KOPT-K1 (cell line): ENCODE data around the gene VEGFA.

Experiments
- H3K27ac ChIP-seq: fragments of 200-600 bp; sonication (generic); 2 replicates; pipeline ENCODE4 v1.5.1; 2016; ENCODE audit warnings: antibody characterized with exemption, mild to moderate bottlenecking, low read depth, low read length; ENCODE audit not compliant: poor library complexity, severe bottlenecking
- H3K36me3 ChIP-seq: fragments of 200-600 bp; sonication (generic); 2 replicates; pipeline ENCODE4 v1.5.1; 2017; ENCODE audit warnings: antibody characterized with exemption, mild to moderate bottlenecking, low read length, moderate library complexity; ENCODE audit not compliant: insufficient read depth
- H3K9me3 ChIP-seq: fragments of 200-600 bp; sonication (generic); 2 replicates; pipeline ENCODE4 v1.5.1; 2017; ENCODE audit warnings: antibody characterized with exemption, low read length, mild to moderate bottlenecking; ENCODE audit not compliant: insufficient read depth, poor library complexity, severe bottlenecking

VEGFA gene

DNA sequence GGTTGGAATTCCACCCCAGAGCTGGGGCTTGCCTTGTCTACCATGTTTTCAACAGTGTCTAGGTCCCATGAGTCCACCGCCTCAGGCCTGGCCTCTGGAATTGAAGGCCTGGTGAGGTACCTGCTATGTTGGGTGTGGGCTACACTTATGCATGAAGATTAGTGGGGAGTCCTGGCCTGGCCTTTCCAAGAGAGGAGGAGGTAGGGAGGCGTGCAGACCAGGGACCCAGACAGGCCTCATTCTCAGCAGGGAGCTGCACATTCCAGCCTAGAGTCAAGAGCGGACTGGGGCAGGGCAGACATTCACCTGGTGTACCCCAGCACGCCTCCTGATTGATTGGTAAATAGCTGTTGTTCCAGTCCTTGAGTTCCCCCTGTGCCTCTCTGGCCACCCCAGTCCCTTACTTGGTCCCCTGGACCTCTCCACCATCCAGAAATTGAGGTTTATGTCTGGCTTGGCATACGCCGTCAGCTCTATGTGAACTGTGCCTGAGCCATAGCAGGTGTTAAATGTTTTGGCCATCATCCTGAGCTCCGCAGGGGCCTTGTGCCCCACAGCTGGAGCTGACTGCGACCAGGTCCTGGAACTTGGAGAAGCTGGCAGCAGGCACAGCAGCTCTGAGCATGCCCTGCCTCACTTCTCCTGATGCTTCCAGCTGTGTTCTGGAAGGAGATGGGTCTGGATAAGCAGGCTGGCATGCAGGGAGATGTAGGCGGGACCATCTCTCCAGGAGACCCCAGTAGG, 8.2 kb upstream of the VEGFA start:
- no peaks in the 10 kb centered on the region for H3K36me3 ChIP-seq
- H3K9me3 ChIP-seq, result no peaks in the 10 kb centered on the region
- H3K27ac ChIP-seq, result no peak overlapping the region

- no peaks in the 10 kb centered on the region for H3K9me3 ChIP-seq
- no peak overlapping the region for H3K27ac ChIP-seq
- H3K36me3 ChIP-seq, result no peaks in the 10 kb centered on the region
Measured at GRCh38 chr6:43762410-43762768, 7.6 kb upstream of the VEGFA start.

DNA sequence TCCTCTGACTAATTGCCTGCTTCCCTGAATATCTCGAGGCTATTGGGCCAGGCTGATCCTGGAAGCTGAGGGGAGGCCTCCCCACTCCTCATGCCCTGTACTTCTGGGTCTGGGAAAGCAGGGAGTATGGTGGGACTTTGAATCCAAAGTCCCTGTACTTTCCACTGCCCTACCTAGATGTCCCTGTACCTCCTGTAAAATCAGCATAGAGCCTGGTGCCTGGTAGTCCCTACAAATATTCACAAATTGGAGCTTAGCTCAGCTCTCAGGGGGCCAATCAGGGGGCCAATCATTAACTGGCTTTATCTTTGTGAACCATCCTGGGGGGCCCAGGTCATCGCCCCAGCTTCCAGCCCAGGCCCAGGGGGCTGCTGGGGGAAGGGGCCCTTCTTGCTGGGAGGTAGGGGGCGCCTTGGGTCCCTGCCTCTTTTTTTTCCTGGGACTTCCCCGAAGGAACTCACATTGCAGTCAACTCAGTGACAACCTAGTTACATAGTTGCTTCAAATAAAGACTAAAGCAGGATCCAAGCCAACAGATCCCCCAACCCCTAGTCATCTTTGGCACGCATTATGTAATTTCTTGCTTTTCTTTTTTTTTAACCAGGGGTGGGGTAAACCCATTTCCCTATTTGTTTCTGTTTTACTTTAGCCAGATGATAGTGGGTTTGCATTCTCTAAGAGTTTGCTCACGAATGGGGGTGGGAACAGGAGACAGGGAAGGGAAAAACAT, 6.9 kb upstream of the VEGFA start:
- Histone ChIP-seq H3K36me3 (no peaks in the 10 kb centered on the region), H3K9me3 (no peaks in the 10 kb centered on the region), H3K27ac (no peak overlapping the region)

- Histone ChIP-seq H3K9me3 (no peaks in the 10 kb centered on the region), H3K27ac (no peak overlapping the region), H3K36me3 (no peaks in the 10 kb centered on the region)
Measured at GRCh38 chr6:43763812-43764522, 6.0 kb upstream of the VEGFA start.

DNA sequence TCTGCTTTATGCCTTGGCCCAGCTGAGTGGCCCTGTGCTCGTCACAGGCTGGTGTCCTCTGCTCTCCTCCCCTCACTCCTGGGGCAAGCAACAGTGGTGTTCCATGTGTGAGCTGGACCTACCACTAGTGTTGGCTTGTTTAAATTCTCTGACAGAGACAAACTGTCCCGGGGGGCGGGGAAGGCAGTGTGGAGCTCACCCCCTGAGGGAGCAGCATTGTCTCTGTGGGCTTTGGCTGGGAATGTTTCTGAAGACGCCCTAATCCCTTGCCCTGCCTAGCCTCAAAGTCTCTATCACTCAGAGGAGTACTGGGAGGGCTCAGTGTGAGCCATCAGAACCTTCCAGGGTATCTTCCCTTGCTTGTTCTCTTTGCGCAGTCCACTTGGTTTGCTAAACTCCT, 5.2 kb upstream of the VEGFA start:
- Histone ChIP-seq H3K9me3 (no peaks in the 10 kb centered on the region), H3K36me3 (no peaks in the 10 kb centered on the region), H3K27ac (no peak overlapping the region)

- H3K27ac ChIP-seq, result no peak overlapping the region
- no peaks in the 10 kb centered on the region for H3K9me3 ChIP-seq
- no peaks in the 10 kb centered on the region for H3K36me3 ChIP-seq
Measured at GRCh38 chr6:43765776-43766499, 4.1 kb upstream of the VEGFA start.

DNA sequence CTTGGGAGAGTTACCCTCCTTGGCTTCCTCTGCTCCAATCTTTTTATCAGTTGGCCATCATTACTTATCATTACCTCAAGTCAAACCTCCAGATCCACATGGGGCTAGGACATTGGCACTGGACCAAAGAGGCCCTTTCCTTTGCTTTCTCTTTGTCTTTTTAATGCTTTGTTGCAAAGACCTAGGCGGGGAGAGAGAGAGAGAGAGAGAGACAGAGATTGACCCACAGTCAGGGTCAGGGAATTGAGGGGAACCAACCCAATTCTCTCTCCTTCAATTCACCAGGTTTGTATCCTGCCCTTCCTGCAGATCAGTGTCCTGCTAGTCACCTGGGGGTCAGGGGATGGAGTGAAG, 3.5 kb upstream of the VEGFA start:
- H3K27ac ChIP-seq, result no peak overlapping the region
- H3K9me3 ChIP-seq, result no peaks in the 10 kb centered on the region
- H3K36me3 ChIP-seq, result no peaks in the 10 kb centered on the region

DNA sequence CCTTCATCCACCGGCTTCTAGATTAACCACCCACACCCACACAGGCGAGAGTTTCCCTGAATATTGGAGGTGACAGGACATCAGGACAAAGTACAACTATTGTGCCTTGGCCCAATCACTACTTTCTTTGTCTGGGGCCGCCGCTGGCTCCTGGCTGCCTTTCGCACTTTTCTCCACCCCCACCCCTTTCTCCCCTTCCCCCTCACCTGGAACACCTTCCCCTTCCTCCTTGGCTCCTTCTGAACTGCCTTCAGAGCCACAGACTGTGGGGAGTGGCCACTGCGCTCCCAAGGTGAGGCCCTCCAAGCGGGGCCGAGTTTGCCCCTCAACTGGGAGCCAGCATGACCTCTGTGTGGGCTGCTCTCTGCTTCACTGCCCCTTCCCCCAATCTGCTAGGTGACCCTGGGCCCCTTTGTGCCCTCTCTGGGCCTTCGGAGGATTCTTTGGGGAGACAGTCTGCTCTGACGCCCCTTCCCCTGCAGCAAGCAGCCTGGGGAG, 3.0 kb upstream of the VEGFA start:
- Histone ChIP-seq H3K9me3 (no peaks in the 10 kb centered on the region), H3K36me3 (no peaks in the 10 kb centered on the region), H3K27ac (no peak overlapping the region)

- Histone ChIP-seq H3K27ac (no peak overlapping the region), H3K36me3 (no peaks in the 10 kb centered on the region), H3K9me3 (no peaks in the 10 kb centered on the region)
Measured at GRCh38 chr6:43767553-43768505, 2.2 kb upstream of the VEGFA start.

DNA sequence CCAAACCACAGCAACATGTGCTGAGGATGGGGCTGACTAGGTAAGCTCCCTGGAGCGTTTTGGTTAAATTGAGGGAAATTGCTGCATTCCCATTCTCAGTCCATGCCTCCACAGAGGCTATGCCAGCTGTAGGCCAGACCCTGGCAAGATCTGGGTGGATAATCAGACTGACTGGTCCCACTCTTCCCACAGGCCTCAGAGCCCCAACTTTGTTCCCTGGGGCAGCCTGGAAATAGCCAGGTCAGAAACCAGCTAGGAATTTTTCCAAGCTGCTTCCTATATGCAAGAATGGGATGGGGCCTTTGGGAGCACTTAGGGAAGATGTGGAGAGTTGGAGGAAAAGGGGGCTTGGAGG, 1.5 kb upstream of the VEGFA start:
- Histone ChIP-seq H3K9me3 (no peaks in the 10 kb centered on the region), H3K27ac (no peak overlapping the region), H3K36me3 (no peaks in the 10 kb centered on the region)

DNA sequence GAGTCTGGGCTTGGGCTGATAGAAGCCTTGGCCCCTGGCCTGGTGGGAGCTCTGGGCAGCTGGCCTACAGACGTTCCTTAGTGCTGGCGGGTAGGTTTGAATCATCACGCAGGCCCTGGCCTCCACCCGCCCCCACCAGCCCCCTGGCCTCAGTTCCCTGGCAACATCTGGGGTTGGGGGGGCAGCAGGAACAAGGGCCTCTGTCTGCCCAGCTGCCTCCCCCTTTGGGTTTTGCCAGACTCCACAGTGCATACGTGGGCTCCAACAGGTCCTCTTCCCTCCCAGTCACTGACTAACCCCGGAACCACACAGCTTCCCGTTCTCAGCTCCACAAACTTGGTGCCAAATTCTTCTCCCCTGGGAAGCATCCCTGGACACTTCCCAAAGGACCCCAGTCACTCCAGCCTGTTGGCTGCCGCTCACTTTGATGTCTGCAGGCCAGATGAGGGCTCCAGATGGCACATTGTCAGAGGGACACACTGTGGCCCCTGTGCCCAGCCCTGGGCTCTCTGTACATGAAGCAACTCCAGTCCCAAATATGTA, 957 bp upstream of the VEGFA start:
- Histone ChIP-seq H3K27ac (no peak overlapping the region), H3K36me3 (no peaks in the 10 kb centered on the region), H3K9me3 (no peaks in the 10 kb centered on the region)

GRCh38 chr6:43770372-43771209, 580 bp downstream of the VEGFA start:
- Histone ChIP-seq H3K9me3 (no peaks in the 10 kb centered on the region), H3K36me3 (peaks cover 6% of the 10 kb centered on the region; the same call in 1 of the 2 replicates), H3K27ac (peak overlapping the region; percentile 65)

DNA sequence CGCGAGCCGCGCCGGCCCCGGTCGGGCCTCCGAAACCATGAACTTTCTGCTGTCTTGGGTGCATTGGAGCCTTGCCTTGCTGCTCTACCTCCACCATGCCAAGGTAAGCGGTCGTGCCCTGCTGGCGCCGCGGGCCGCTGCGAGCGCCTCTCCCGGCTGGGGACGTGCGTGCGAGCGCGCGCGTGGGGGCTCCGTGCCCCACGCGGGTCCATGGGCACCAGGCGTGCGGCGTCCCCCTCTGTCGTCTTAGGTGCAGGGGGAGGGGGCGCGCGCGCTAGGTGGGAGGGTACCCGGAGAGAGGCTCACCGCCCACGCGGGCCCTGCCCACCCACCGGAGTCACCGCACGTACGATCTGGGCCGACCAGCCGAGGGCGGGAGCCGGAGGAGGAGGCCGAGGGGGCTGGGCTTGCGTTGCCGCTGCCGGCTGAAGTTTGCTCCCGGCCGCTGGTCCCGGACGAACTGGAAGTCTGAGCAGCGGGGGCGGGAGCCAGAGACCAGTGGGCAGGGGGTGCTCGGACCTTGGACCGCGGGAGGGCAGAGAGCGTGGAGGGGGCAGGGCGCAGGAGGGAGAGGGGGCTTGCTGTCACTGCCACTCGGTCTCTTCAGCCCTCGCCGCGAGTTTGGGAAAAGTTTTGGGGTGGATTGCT, 1.3 kb downstream of the VEGFA start:
- Histone ChIP-seq H3K9me3 (no peaks in the 10 kb centered on the region), H3K27ac (peak overlapping the region; percentile 65), H3K36me3 (peaks cover 13% of the 10 kb centered on the region)
